ENCODE measurements around the gene PPAT. TPM values are rescaled to one million over a fixed set of nuclear protein-coding genes. Genes with fewer than 3 reads are reported as not detected.

The PPAT gene
- total and polyA plus RNA-seq, 2 experiments from 2014 or later: 63.0 to 96.8 TPM

GRCh38 chr4:56371426-56372220, 63.8 kb downstream of the PPAT start:
- H3K27ac Mint-ChIP-seq: no peak overlapping the region

More at GRCh38 chr4:56371426-56372220, 63.8 kb downstream of the PPAT start:
- H2AFZ ChIP-seq: no peak overlapping the region
- no peak overlapping the region for H3K4me3 Mint-ChIP-seq
- no peak overlapping the region for H3K4me3 ChIP-seq
- H3K9me2 ChIP-seq (ENCODE audit: insufficient read depth): no peaks in the 10 kb centered on the region
- H3K36me3 ChIP-seq (ENCODE audit: insufficient read depth): peaks cover 3% of the 10 kb centered on the region; the same call in 1 of the 2 replicates
- no peak for DNase-seq (ENCODE audit: low spot score)
- H4K20me1 ChIP-seq (replicated peaks; ENCODE audit: insufficient read depth): no peaks in the 10 kb centered on the region
- no peaks in the 10 kb centered on the region for H3F3A ChIP-seq (replicated peaks; ENCODE audit: low read depth)
- TF ChIP-seq, protein P1, sequence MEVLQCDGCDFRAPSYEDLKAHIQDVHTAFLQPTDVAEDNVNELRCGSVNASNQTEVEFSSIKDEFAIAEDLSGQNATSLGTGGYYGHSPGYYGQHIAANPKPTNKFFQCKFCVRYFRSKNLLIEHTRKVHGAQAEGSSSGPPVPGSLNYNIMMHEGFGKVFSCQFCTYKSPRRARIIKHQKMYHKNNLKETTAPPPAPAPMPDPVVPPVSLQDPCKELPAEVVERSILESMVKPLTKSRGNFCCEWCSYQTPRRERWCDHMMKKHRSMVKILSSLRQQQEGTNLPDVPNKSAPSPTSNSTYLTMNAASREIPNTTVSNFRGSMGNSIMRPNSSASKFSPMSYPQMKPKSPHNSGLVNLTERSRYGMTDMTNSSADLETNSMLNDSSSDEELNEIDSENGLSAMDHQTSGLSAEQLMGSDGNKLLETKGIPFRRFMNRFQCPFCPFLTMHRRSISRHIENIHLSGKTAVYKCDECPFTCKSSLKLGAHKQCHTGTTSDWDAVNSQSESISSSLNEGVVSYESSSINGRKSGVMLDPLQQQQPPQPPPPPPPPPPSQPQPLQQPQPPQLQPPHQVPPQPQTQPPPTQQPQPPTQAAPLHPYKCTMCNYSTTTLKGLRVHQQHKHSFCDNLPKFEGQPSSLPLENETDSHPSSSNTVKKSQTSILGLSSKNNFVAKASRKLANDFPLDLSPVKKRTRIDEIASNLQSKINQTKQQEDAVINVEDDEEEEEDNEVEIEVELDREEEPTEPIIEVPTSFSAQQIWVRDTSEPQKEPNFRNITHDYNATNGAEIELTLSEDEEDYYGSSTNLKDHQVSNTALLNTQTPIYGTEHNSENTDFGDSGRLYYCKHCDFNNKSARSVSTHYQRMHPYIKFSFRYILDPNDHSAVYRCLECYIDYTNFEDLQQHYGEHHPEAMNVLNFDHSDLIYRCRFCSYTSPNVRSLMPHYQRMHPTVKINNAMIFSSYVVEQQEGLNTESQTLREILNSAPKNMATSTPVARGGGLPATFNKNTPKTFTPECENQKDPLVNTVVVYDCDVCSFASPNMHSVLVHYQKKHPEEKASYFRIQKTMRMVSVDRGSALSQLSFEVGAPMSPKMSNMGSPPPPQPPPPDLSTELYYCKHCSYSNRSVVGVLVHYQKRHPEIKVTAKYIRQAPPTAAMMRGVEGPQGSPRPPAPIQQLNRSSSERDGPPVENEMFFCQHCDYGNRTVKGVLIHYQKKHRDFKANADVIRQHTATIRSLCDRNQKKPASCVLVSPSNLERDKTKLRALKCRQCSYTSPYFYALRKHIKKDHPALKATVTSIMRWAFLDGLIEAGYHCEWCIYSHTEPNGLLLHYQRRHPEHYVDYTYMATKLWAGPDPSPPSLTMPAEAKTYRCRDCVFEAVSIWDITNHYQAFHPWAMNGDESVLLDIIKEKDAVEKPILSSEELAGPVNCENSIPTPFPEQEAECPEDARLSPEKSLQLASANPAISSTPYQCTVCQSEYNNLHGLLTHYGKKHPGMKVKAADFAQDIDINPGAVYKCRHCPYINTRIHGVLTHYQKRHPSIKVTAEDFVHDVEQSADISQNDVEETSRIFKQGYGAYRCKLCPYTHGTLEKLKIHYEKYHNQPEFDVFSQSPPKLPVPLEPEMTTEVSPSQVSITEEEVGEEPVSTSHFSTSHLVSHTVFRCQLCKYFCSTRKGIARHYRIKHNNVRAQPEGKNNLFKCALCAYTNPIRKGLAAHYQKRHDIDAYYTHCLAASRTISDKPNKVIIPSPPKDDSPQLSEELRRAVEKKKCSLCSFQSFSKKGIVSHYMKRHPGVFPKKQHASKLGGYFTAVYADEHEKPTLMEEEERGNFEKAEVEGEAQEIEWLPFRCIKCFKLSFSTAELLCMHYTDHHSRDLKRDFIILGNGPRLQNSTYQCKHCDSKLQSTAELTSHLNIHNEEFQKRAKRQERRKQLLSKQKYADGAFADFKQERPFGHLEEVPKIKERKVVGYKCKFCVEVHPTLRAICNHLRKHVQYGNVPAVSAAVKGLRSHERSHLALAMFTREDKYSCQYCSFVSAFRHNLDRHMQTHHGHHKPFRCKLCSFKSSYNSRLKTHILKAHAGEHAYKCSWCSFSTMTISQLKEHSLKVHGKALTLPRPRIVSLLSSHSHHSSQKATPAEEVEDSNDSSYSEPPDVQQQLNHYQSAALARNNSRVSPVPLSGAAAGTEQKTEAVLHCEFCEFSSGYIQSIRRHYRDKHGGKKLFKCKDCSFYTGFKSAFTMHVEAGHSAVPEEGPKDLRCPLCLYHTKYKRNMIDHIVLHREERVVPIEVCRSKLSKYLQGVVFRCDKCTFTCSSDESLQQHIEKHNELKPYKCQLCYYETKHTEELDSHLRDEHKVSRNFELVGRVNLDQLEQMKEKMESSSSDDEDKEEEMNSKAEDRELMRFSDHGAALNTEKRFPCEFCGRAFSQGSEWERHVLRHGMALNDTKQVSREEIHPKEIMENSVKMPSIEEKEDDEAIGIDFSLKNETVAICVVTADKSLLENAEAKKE (CRISPR knock-in tag; IDR thresholded peaks at IDR 0.05): no peak
- TF ChIP-seq JUNB (IDR thresholded peaks at IDR 0.05; ENCODE audit: unreplicated experiment) (no peak), ZNF114 (CRISPR knock-in tag; IDR thresholded peaks at IDR 0.05) (no peak), CREB1 (CRISPR knock-in tag; IDR thresholded peaks at IDR 0.05; ENCODE audit: low read depth) (no peak), ZNF331 (CRISPR knock-in tag; IDR thresholded peaks at IDR 0.05; ENCODE audit: low read depth) (no peak), STAT1 (IDR thresholded peaks at IDR 0.05; ENCODE audit: unreplicated experiment) (no peak), EZH2 (IDR thresholded peaks at IDR 0.05; ENCODE audit: low read depth, unreplicated experiment) (no peak), NANOG (IDR thresholded peaks at IDR 0.05; ENCODE audit: borderline replicate concordance) (no peak)
- TF ChIP-seq, protein P2, sequence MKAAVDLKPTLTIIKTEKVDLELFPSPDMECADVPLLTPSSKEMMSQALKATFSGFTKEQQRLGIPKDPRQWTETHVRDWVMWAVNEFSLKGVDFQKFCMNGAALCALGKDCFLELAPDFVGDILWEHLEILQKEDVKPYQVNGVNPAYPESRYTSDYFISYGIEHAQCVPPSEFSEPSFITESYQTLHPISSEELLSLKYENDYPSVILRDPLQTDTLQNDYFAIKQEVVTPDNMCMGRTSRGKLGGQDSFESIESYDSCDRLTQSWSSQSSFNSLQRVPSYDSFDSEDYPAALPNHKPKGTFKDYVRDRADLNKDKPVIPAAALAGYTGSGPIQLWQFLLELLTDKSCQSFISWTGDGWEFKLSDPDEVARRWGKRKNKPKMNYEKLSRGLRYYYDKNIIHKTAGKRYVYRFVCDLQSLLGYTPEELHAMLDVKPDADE (IDR thresholded peaks at IDR 0.05): no peak
- H3K4me1 ChIP-seq (ENCODE audit: insufficient read depth): no peaks in the 10 kb centered on the region
- no peaks in the 10 kb centered on the region for H3K27me3 Mint-ChIP-seq (ENCODE audit: insufficient read depth, low read depth, poor library complexity)
- H3K4me2 ChIP-seq: no peak overlapping the region
- ATAC-seq: no peak
- no peaks in the 10 kb centered on the region for H3K79me2 ChIP-seq (replicated peaks; ENCODE audit: insufficient read depth)
- peaks cover 6% of the 10 kb centered on the region; the same call in 2 of the 3 replicates for H3K9me3 Mint-ChIP-seq
- no peak overlapping the region for H3K27ac ChIP-seq (ENCODE audit: low read depth)
- H3K27me3 ChIP-seq (ENCODE audit: insufficient read depth): no peaks in the 10 kb centered on the region
- H3K4me1 Mint-ChIP-seq: no peaks in the 10 kb centered on the region
- peaks cover 28% of the 10 kb centered on the region for H3K36me3 Mint-ChIP-seq (ENCODE audit: low read depth)

Data from GM23338 (cell line).